Measurements from ENCODE around the gene VASP.

DNA sequence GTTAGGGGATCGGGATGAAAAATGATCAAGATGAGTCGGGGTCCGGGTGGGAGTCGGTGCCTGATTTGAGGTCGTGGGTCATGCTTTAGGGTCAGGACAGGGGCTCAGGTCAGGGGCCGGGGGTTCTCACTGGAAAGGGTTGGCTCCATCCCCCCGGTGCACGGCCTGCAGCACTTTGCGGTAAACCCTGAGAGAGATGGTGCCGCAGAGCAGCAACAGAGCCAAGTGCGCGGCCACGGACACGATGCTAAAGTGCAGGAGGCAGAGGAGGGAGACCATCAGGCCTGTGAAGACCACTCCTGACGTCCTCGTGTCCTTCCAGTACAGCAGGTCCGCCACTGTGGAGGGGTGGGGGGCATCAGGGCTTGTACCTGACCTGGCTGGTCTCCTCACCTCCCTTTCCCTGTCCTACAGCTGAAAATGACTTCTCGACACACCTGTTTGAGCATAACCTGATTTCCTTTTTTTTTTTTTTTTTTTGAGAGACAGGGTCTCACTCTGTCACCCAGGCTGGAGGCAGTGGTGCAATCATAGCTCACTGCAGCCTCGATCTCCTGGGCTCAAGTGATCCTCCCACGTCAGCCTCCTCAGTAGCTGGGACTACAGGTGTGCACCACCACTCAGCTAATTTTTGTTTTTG, 17.9 kb upstream of the VASP start:
- TF ChIP-seq, protein P1, sequence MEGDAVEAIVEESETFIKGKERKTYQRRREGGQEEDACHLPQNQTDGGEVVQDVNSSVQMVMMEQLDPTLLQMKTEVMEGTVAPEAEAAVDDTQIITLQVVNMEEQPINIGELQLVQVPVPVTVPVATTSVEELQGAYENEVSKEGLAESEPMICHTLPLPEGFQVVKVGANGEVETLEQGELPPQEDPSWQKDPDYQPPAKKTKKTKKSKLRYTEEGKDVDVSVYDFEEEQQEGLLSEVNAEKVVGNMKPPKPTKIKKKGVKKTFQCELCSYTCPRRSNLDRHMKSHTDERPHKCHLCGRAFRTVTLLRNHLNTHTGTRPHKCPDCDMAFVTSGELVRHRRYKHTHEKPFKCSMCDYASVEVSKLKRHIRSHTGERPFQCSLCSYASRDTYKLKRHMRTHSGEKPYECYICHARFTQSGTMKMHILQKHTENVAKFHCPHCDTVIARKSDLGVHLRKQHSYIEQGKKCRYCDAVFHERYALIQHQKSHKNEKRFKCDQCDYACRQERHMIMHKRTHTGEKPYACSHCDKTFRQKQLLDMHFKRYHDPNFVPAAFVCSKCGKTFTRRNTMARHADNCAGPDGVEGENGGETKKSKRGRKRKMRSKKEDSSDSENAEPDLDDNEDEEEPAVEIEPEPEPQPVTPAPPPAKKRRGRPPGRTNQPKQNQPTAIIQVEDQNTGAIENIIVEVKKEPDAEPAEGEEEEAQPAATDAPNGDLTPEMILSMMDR (IDR thresholded peaks at IDR 0.05): no peak
- TF ChIP-seq POLR2A (IDR thresholded peaks at IDR 0.05): no peak

All from testis (tissue), 2 donors.